A549 (cell line): ENCODE data around the gene CD200R1. TPM values are rescaled to one million over a fixed set of nuclear protein-coding genes. Genes with fewer than 3 reads are reported as not detected.

Experiments
- ATAC-seq, 2 experiments: fragments of 200-7000 bp in 1 of 2; fragments of >200 bp in 1 of 2; cut with Nextera tagmentation in 1 of 2; cut with Tn5 transposase in 1 of 2; 3 replicates each; pipeline versions ENCODE4 v1.8.0 to v1.9.1; 2018 to 2020; ENCODE audit warnings: mild to moderate bottlenecking in 1 of 2, moderate library complexity in 1 of 2
- CTCF ChIA-PET: fragments of 300-600 bp; sonication (Branson Sonifier 250); formaldehyde crosslinking; extraction: SDS; loops from one replicate; lab custom pipeline; 2021; ENCODE audit warnings: antibody characterized with exemption, inconsistent platforms; lab: Yijun Ruan, JAX
- POLR2A ChIA-PET: fragments of 350-600 bp; formaldehyde crosslinking; extraction: SDS; loops from one replicate; lab custom pipeline; 2021; ENCODE audit warnings: antibody characterized with exemption, inconsistent platforms; lab: Yijun Ruan, JAX
- DNase-seq, 2 experiments: peaks; one replicate each; pipeline versions ENCODE4 v3.0.0 to v3.0.0-alpha.2; 2011 to 2016; ENCODE audit warnings: low read depth in 1 of 2, low spot score in 1 of 2
- FAIRE-seq: peaks from 2 replicates; lab custom pipeline; 2011; peaks lifted over from hg19 to GRCh38; lab: Jason Lieb, UNC
- H3K27ac ChIP-seq, 2 experiments: fragments of >200 bp; sonication (Bioruptor Twin); formaldehyde crosslinking; 3 replicates each; pipeline ENCODE4 v1.5.1; 2016 to 2017
- H3K4me1 ChIP-seq: fragments of >200 bp; sonication (Bioruptor Twin); formaldehyde crosslinking; 3 replicates; pipeline ENCODE4 v1.6.1; 2016
- H3K4me2 ChIP-seq: fragments of >200 bp; sonication (Bioruptor Twin); formaldehyde crosslinking; 3 replicates; pipeline ENCODE4 v1.6.1; 2016
- H3K4me3 ChIP-seq: fragments of >200 bp; sonication (Bioruptor Twin); formaldehyde crosslinking; 3 replicates; pipeline ENCODE4 v1.5.1; 2016
- H3K9me3 ChIP-seq: fragments of >200 bp; sonication (Bioruptor Twin); formaldehyde crosslinking; 3 replicates; pipeline ENCODE4 v1.6.1; 2016
- BCL3 ChIP-seq: fragments of >200 bp; sonication (Bioruptor Twin); formaldehyde crosslinking; IDR thresholded peaks from 3 replicates; pipeline ENCODE4 v1.6.1; 2016
- CHD2 ChIP-seq: fragments of 150-350 bp; IDR thresholded peaks from 2 replicates; pipeline ENCODE4 v1.6.1; 2014; ENCODE audit warnings: low read length; ENCODE audit not compliant: partially characterized antibody
- CTCF ChIP-seq: fragments of >200 bp; sonication (Bioruptor Twin); formaldehyde crosslinking; IDR thresholded peaks from 3 replicates; pipeline ENCODE4 v1.5.1; 2016
- ESRRA ChIP-seq: fragments of 150-350 bp; IDR thresholded peaks from 2 replicates; pipeline ENCODE4 v1.6.1; 2014; ENCODE audit warnings: mild to moderate bottlenecking, low read length, borderline replicate concordance
- FOSL2 ChIP-seq, 2 experiments: fragments of 450-650 bp in 1 of 2; fragments of >200 bp in 1 of 2; sonication (Bioruptor Twin) in 1 of 2; formaldehyde crosslinking; IDR thresholded peaks; 2 replicates each; pipeline versions ENCODE4 v1.5.0 to v1.6.1; 2016 to 2020; ENCODE audit warnings: mild to moderate bottlenecking in 1 of 2, moderate library complexity in 1 of 2
- HOXB13 ChIP-seq: fragments of 250-450 bp; sonication (Bioruptor Pico); IDR thresholded peaks from 2 replicates; pipeline ENCODE4 v1.5.0; 2020; ENCODE audit warnings: low read depth, mild to moderate bottlenecking, moderate library complexity
- PHF8 ChIP-seq: fragments of 200-600 bp; sonication (generic); IDR thresholded peaks from 2 replicates; pipeline ENCODE4 v1.6.1; 2016; ENCODE audit warnings: low read depth, mild to moderate bottlenecking, antibody characterized with exemption, moderate library complexity, borderline replicate concordance
- POLR2A ChIP-seq: IDR thresholded peaks from 2 replicates; pipeline ENCODE4 v1.6.1; 2012; ENCODE audit warnings: mild to moderate bottlenecking, low read length
- REST ChIP-seq: fragments of 200-600 bp; sonication (generic); IDR thresholded peaks from 2 replicates; pipeline ENCODE4 v1.6.1; 2016; ENCODE audit warnings: antibody characterized with exemption, mild to moderate bottlenecking, moderate library complexity
- RFX5 ChIP-seq: fragments of 450-650 bp; IDR thresholded peaks from 2 replicates; pipeline ENCODE4 v1.7.1; 2014; ENCODE audit warnings: antibody characterized with exemption, mild to moderate bottlenecking, moderate library complexity
- SREBF2 ChIP-seq: fragments of 450-650 bp; IDR thresholded peaks from 2 replicates; pipeline ENCODE4 v1.6.1; 2014; ENCODE audit warnings: mild to moderate bottlenecking, moderate library complexity
- TFCP2L1 ChIP-seq: fragments of 250-450 bp; sonication (Bioruptor Pico); IDR thresholded peaks from 2 replicates; pipeline ENCODE4 v1.5.0; 2021; ENCODE audit warnings: mild to moderate bottlenecking
- ZNF302 ChIP-seq: fragments of 250-450 bp; sonication (Bioruptor Pico); IDR thresholded peaks from 2 replicates; pipeline ENCODE4 v1.9.0; 2021; ENCODE audit warnings: inconsistent platforms, mild to moderate bottlenecking, moderate library complexity
- WGBS: methylation state at CpG from one replicate; pipeline ENCODE4 v1.1.6; 2017; ENCODE audit errors: missing lambda C conversion rate; 5-methylcytosine and 5-hydroxymethylcytosine counted together
- polyA plus RNA-seq, 4 experiments: library from polyadenylated mRNA; depleted of rRNA in 3 of 4; stranded (reverse); fragments of >200 nt; fragmentation: RNase III in 1 of 4; extraction: RNeasy Plus Mini Kit Qiagen cat#74134 plus additional on column Dnase treatment in 1 of 4; gene quantifications; 2 replicates in 3 of 4; 3 replicates in 1 of 4; pipeline ENCODE4 v1.2.3, GENCODE V29; 2011 to 2017
- TF ChIP-seq, protein P1 (sequence below): fragments of 150-350 bp; IDR thresholded peaks from 2 replicates; pipeline ENCODE4 v1.6.1; 2014; ENCODE audit warnings: low read depth, mild to moderate bottlenecking, low read length
- TF ChIP-seq, protein P2 (sequence below): IDR thresholded peaks from 2 replicates; pipeline ENCODE4 v1.6.1; 2012; ENCODE audit warnings: low read depth, borderline replicate concordance

The CD200R1 gene
- polyA plus RNA-seq, 2 of the 4 experiments (the other 2 are of a cell fraction): 0.08 to 0.12 TPM

- H3K9me3 ChIP-seq: peaks cover 6% of the 10 kb centered on the region; the same call in 2 of the 3 replicates
- POLR2A ChIA-PET: no interaction called here
- CTCF ChIA-PET: no interaction called here
- H3K4me3 ChIP-seq: no peak overlapping the region
- ATAC-seq: no peak
- no peak for DNase-seq
- TF ChIP-seq FOSL2 (IDR thresholded peaks at IDR 0.05): no peak
- TF ChIP-seq FOSL2 (CRISPR knock-in tag; IDR thresholded peaks at IDR 0.05): no peak
- TF ChIP-seq POLR2A: no peak
- no peak for TF ChIP-seq PHF8
- TF ChIP-seq CTCF: no peak
- no peak for TF ChIP-seq BCL3
- TF ChIP-seq TFCP2L1: no peak
- no peak overlapping the region for H3K4me2 ChIP-seq
- FAIRE-seq: no peak
- H3K27ac ChIP-seq: no peak overlapping the region
- no peaks in the 10 kb centered on the region for H3K4me1 ChIP-seq
Measured at GRCh38 chr3:112908252-112908651, 66.7 kb downstream of the CD200R1 start.

GRCh38 chr3:112904786-112905185 lies 70.1 kb downstream of the CD200R1 start:
- ATAC-seq: no peak
- CTCF ChIA-PET: no interaction called here
- POLR2A ChIA-PET: no interaction called here
- Histone ChIP-seq H3K4me3 (no peak overlapping the region), H3K27ac (no peak overlapping the region), H3K9me3 (peaks cover 11% of the 10 kb centered on the region; the same call in 2 of the 3 replicates), H3K4me1 (no peaks in the 10 kb centered on the region), H3K4me2 (no peak overlapping the region)
- WGBS: 58% methylated on average over 8 of the region's 8 CpGs
- no peak for TF ChIP-seq HOXB13 (CRISPR knock-in tag)
- no peak for TF ChIP-seq SREBF2
- TF ChIP-seq RFX5: no peak
- TF ChIP-seq, protein P1, sequence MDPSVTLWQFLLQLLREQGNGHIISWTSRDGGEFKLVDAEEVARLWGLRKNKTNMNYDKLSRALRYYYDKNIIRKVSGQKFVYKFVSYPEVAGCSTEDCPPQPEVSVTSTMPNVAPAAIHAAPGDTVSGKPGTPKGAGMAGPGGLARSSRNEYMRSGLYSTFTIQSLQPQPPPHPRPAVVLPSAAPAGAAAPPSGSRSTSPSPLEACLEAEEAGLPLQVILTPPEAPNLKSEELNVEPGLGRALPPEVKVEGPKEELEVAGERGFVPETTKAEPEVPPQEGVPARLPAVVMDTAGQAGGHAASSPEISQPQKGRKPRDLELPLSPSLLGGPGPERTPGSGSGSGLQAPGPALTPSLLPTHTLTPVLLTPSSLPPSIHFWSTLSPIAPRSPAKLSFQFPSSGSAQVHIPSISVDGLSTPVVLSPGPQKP: no peak
- TF ChIP-seq CTCF: no peak
- no peak for TF ChIP-seq REST
- no peak for TF ChIP-seq ZNF302 (CRISPR knock-in tag)
- no peak for TF ChIP-seq ESRRA
- TF ChIP-seq, protein P2, sequence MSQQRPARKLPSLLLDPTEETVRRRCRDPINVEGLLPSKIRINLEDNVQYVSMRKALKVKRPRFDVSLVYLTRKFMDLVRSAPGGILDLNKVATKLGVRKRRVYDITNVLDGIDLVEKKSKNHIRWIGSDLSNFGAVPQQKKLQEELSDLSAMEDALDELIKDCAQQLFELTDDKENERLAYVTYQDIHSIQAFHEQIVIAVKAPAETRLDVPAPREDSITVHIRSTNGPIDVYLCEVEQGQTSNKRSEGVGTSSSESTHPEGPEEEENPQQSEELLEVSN: no peak
- no peak for TF ChIP-seq CHD2
- TF ChIP-seq PHF8: no peak
- DNase-seq: no peak
- no peak for FAIRE-seq
